SK-N-SH treated with all-trans-retinoic acid at 6 μM for 48 hours (cell line): ENCODE results near the gene INCA1.

Source experiments
- ATAC-seq: fragments of 200-7000 bp; cut with Tn5 transposase; 3 replicates; pipeline ENCODE4 v1.9.1; 2020; ENCODE audit warnings: mild to moderate bottlenecking, moderate library complexity
- ARNTL ChIP-seq: fragments of 450-650 bp; formaldehyde crosslinking; IDR thresholded peaks from 2 replicates; pipeline ENCODE4 v1.5.0; 2020; ENCODE audit warnings: low read depth, mild to moderate bottlenecking, moderate library complexity, borderline replicate concordance
- BACH2 ChIP-seq: fragments of 250-450 bp; sonication (Bioruptor Pico); IDR thresholded peaks from 2 replicates; pipeline ENCODE4 v1.9.0; 2021; ENCODE audit warnings: mild to moderate bottlenecking, borderline replicate concordance
- CREB5 ChIP-seq: fragments of 250-450 bp; sonication (Bioruptor Pico); IDR thresholded peaks from 2 replicates; pipeline ENCODE4 v1.5.1; 2020; ENCODE audit warnings: low read depth, mild to moderate bottlenecking, moderate library complexity
- CSDC2 ChIP-seq: fragments of 250-450 bp; sonication (Bioruptor Pico); IDR thresholded peaks from 2 replicates; pipeline ENCODE4 v1.5.0; 2020; ENCODE audit warnings: mild to moderate bottlenecking, moderate library complexity
- CSRNP3 ChIP-seq: fragments of 250-450 bp; sonication (Bioruptor Pico); IDR thresholded peaks from 2 replicates; pipeline ENCODE4 v1.5.1; 2021; ENCODE audit warnings: mild to moderate bottlenecking, moderate library complexity
- ESRRG ChIP-seq: fragments of 250-450 bp; sonication (Bioruptor Pico); IDR thresholded peaks from 2 replicates; pipeline ENCODE4 v1.6.1; 2021; ENCODE audit warnings: mild to moderate bottlenecking
- GLIS3 ChIP-seq: fragments of 250-450 bp; sonication (Bioruptor Pico); IDR thresholded peaks from 2 replicates; pipeline ENCODE4 v1.5.0; 2020; ENCODE audit warnings: mild to moderate bottlenecking, moderate library complexity
- ISL1 ChIP-seq: fragments of 250-450 bp; sonication (Bioruptor Pico); IDR thresholded peaks from 2 replicates; pipeline ENCODE4 v2.1.2; 2022; ENCODE audit warnings: mild to moderate bottlenecking, moderate library complexity
- OSR1 ChIP-seq: fragments of 250-450 bp; sonication (Bioruptor Pico); IDR thresholded peaks from 2 replicates; pipeline ENCODE4 v1.8.0; 2022; ENCODE audit warnings: moderate library complexity, mild to moderate bottlenecking, inconsistent platforms
- PATZ1 ChIP-seq: fragments of 250-450 bp; sonication (Bioruptor Pico); IDR thresholded peaks from 2 replicates; pipeline ENCODE4 v1.8.0; 2020; ENCODE audit warnings: mild to moderate bottlenecking, moderate library complexity, borderline replicate concordance
- POU6F1 ChIP-seq: fragments of 250-450 bp; sonication (Bioruptor Pico); IDR thresholded peaks from 2 replicates; pipeline ENCODE4 v1.8.0; 2021; ENCODE audit warnings: low read depth, mild to moderate bottlenecking, moderate library complexity, borderline replicate concordance
- PPARA ChIP-seq: fragments of 250-450 bp; sonication (Bioruptor Pico); IDR thresholded peaks from 2 replicates; pipeline ENCODE4 v1.5.0; 2020; ENCODE audit warnings: mild to moderate bottlenecking, borderline replicate concordance
- RARB ChIP-seq: fragments of 250-450 bp; sonication (Bioruptor Pico); IDR thresholded peaks from 2 replicates; pipeline ENCODE4 v1.8.0; 2021; ENCODE audit warnings: mild to moderate bottlenecking, moderate library complexity
- SNAI2 ChIP-seq: fragments of 250-450 bp; sonication (Bioruptor Pico); IDR thresholded peaks from 2 replicates; pipeline ENCODE4 v1.5.0; 2020; ENCODE audit warnings: mild to moderate bottlenecking, moderate library complexity
- TCF4 ChIP-seq: fragments of 250-450 bp; sonication (Bioruptor Pico); IDR thresholded peaks from 2 replicates; pipeline ENCODE4 v1.8.0; 2021; ENCODE audit warnings: mild to moderate bottlenecking, moderate library complexity, borderline replicate concordance
- TOX ChIP-seq: fragments of 250-450 bp; sonication (Bioruptor Pico); IDR thresholded peaks from 2 replicates; pipeline ENCODE4 v1.8.0; 2021; ENCODE audit warnings: mild to moderate bottlenecking, moderate library complexity, borderline replicate concordance
- ZFP3 ChIP-seq: fragments of 250-450 bp; sonication (Bioruptor Pico); IDR thresholded peaks from 2 replicates; pipeline ENCODE4 v1.5.0; 2020; ENCODE audit warnings: mild to moderate bottlenecking, moderate library complexity
- ZFP30 ChIP-seq: fragments of 450-650 bp; formaldehyde crosslinking; IDR thresholded peaks from 2 replicates; pipeline ENCODE4 v1.5.0; 2022; ENCODE audit warnings: mild to moderate bottlenecking, moderate library complexity
- ZNF565 ChIP-seq: fragments of 450-650 bp; formaldehyde crosslinking; conservative IDR thresholded peaks from 2 replicates; pipeline ENCODE4 v1.5.0; 2020; ENCODE audit warnings: low read depth, mild to moderate bottlenecking, moderate library complexity
- ZNF70 ChIP-seq: fragments of 450-650 bp; formaldehyde crosslinking; IDR thresholded peaks from 2 replicates; pipeline ENCODE4 v1.5.0; 2020; ENCODE audit warnings: mild to moderate bottlenecking, moderate library complexity
- ZNF8 ChIP-seq: fragments of 450-650 bp; formaldehyde crosslinking; IDR thresholded peaks from 2 replicates; pipeline ENCODE4 v1.5.0; 2020; ENCODE audit warnings: mild to moderate bottlenecking, moderate library complexity

The INCA1 gene

GRCh38 chr17:5034651-5035050 is 37.3 kb upstream of the INCA1 start:
- no peak for ATAC-seq
- TF ChIP-seq ZFP3 = no peak
- no peak for TF ChIP-seq SNAI2 (CRISPR knock-in tag)
- no peak for TF ChIP-seq CSRNP3
- TF ChIP-seq TOX (CRISPR knock-in tag) = no peak
- TF ChIP-seq ZNF70 (CRISPR knock-in tag) = no peak
- no peak for TF ChIP-seq PATZ1 (CRISPR knock-in tag)
- no peak for TF ChIP-seq CSDC2 (CRISPR knock-in tag)

- no peak for ATAC-seq
- TF ChIP-seq ESRRG (CRISPR knock-in tag) = no peak
- TF ChIP-seq RARB = no peak
- no peak for TF ChIP-seq POU6F1 (CRISPR knock-in tag)
- TF ChIP-seq ZNF70 (CRISPR knock-in tag) = no peak
- TF ChIP-seq ISL1 (CRISPR knock-in tag) = no peak
- TF ChIP-seq CREB5 (CRISPR knock-in tag) = no peak
- TF ChIP-seq PATZ1 (CRISPR knock-in tag) = no peak
- TF ChIP-seq ZNF565 = no peak
- TF ChIP-seq CSRNP3 = no peak
- no peak for TF ChIP-seq GLIS3 (CRISPR knock-in tag)
- TF ChIP-seq, all 23 proteins: peak for 0
Observed at GRCh38 chr17:5034063-5034462, 36.7 kb upstream of the INCA1 start.

GRCh38 chr17:5033352-5034015 is 36.2 kb upstream of the INCA1 start:
- no peak for ATAC-seq
- TF ChIP-seq POU6F1 (CRISPR knock-in tag) (no peak), GLIS3 (CRISPR knock-in tag) (no peak), ZNF8 (CRISPR knock-in tag) (no peak), CSDC2 (CRISPR knock-in tag) (no peak), RARB (no peak), SNAI2 (CRISPR knock-in tag) (no peak), ZNF70 (CRISPR knock-in tag) (no peak), ZNF565 (no peak), BACH2 (CRISPR knock-in tag) (no peak), CSRNP3 (no peak), ZFP3 (no peak), OSR1 (CRISPR knock-in tag) (no peak), TCF4 (CRISPR knock-in tag) (no peak), CREB5 (CRISPR knock-in tag) (no peak), ZFP30 (CRISPR knock-in tag) (no peak), ARNTL (no peak), ISL1 (CRISPR knock-in tag) (no peak), TOX (CRISPR knock-in tag) (no peak), PPARA (CRISPR knock-in tag) (no peak)
